ENCODE data around the gene VTI1A. TPM values are rescaled to one million over a fixed set of nuclear protein-coding genes. Genes with fewer than 3 reads are reported as not detected.

VTI1A gene
- total RNA-seq, 1 experiment from 2014 or later: 22.0 TPM

DNA sequence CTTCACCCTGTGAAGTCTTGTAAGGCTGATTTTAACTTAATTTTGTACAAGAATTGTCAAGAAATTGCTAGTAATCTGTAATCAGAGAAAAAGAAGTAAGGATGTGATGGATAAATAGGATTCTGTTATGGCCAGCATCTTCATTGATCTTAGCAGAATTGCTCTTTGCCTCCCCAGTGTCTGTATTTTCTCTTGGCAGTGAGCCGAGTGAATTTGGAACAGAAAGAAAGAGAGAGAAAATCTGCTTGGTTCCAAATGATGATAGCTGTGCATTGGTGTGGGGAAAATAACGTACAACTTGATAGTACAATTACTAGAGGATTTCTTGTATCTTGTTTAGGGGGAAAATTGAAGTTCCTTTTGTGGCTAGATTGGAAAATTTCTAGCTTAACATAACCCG is 34.6 kb downstream of the VTI1A start:
- DNase-seq: no peak
- H3K9me3 ChIP-seq (ENCODE audit: control insufficient read depth, low read depth, low read length): no peaks in the 10 kb centered on the region
- H2AK5ac ChIP-seq (ENCODE audit: insufficient read length, low read length): no peak overlapping the region
- H3K27ac ChIP-seq (ENCODE audit: insufficient read length, low read depth, low read length): no peak overlapping the region
- H3K18ac ChIP-seq (ENCODE audit: insufficient read length, low read depth, low read length): no peak overlapping the region
- no peaks in the 10 kb centered on the region for H4K20me1 ChIP-seq (ENCODE audit: control insufficient read depth, insufficient read depth, insufficient read length)
- H2BK20ac ChIP-seq (ENCODE audit: low read depth, low read length, poor library complexity, severe bottlenecking): no peak overlapping the region
- no peak overlapping the region for H3K23ac ChIP-seq (ENCODE audit: insufficient read length, low read depth, low read length)
- H3K4me1 ChIP-seq (ENCODE audit: insufficient read depth, low read length): no peaks in the 10 kb centered on the region
- H4K5ac ChIP-seq (ENCODE audit: insufficient read length, low read depth, low read length): no peak overlapping the region
- no peak overlapping the region for H2BK120ac ChIP-seq (ENCODE audit: low read depth, low read length, poor library complexity, severe bottlenecking)
- no peak overlapping the region for H2BK15ac ChIP-seq (ENCODE audit: low read depth, low read length)
- no peak overlapping the region for H3K4me3 Mint-ChIP-seq
- H3K79me1 ChIP-seq (ENCODE audit: insufficient read depth, low read depth, low read length, poor library complexity, severe bottlenecking): no peaks in the 10 kb centered on the region
- H3K4me1 Mint-ChIP-seq: no peaks in the 10 kb centered on the region
- no peak overlapping the region for H3K56ac ChIP-seq (ENCODE audit: insufficient read length, low read depth, low read length)
- WGBS (ENCODE audit: extremely low coverage, insufficient read length, low lambda C conversion rate): no CpG with 5 or more reads among the region's 3 CpGs
- H3K9ac ChIP-seq (ENCODE audit: extremely low read depth, insufficient read length, low read length): no peak overlapping the region
- H2BK5ac ChIP-seq (ENCODE audit: insufficient read length, low read length): no peak overlapping the region
- H3K27me3 Mint-ChIP-seq (ENCODE audit: low read depth): no peaks in the 10 kb centered on the region
- H4K8ac ChIP-seq (replicated peaks; ENCODE audit: insufficient read length, low read depth, low read length): no peak overlapping the region
- no peak overlapping the region for H3K27ac Mint-ChIP-seq
- H2BK12ac ChIP-seq (ENCODE audit: insufficient read length, low read depth, low read length): no peak overlapping the region
- no peak for TF ChIP-seq CTCF (conservative IDR thresholded peaks at IDR 0.05)
- no peaks in the 10 kb centered on the region for H3K9me3 Mint-ChIP-seq
- no peaks in the 10 kb centered on the region for H3K23me2 ChIP-seq (ENCODE audit: insufficient read length, low read depth, low read length, poor library complexity, severe bottlenecking)
- H4K91ac ChIP-seq (ENCODE audit: insufficient read length, low read depth, low read length): no peak overlapping the region
- H3K27me3 ChIP-seq (ENCODE audit: insufficient read depth, low read length): no peaks in the 10 kb centered on the region
- H3K4ac ChIP-seq (ENCODE audit: low read depth, low read length): no peak overlapping the region
- H3K79me2 ChIP-seq (ENCODE audit: insufficient read depth, low read length): no peaks in the 10 kb centered on the region
- no peaks in the 10 kb centered on the region for H3K36me3 Mint-ChIP-seq (ENCODE audit: insufficient read depth in 1 of 3, low read depth in 3 of 3)
- H3K14ac ChIP-seq (ENCODE audit: insufficient read depth, low read length): no peak overlapping the region
- H2AFZ ChIP-seq (ENCODE audit: low read length): no peak overlapping the region
- H3T11ph ChIP-seq (ENCODE audit: low read length): no peak overlapping the region
- H3K4me2 ChIP-seq (ENCODE audit: insufficient read depth, insufficient read length, low read length): no peak overlapping the region

Data from H9 (cell line).